HG02970 (cell line): ENCODE data around the gene RUFY2.
A peak's percentile ranks its signal among the peaks of the same experiment; 100 is the strongest.

Experiments
- ATAC-seq: cut with Tn5 transposase; IDR thresholded peaks from one replicate; pipeline ENCODE4 v1.9.1; 2021; ENCODE audit warnings: mild to moderate bottlenecking, moderate library complexity, moderate number of reproducible peaks; ENCODE audit not compliant: unreplicated experiment, low FRiP score

The RUFY2 gene

GRCh38 chr10:68365611-68366010, 41.5 kb downstream of the RUFY2 start:
- no peak for ATAC-seq

- ATAC-seq, result no peak
These were observed 42.8 kb downstream of the RUFY2 start for GRCh38 chr10:68364101-68364886.

GRCh38 chr10:68362590-68362989, 44.5 kb downstream of the RUFY2 start:
- ATAC-seq, result no peak

- no peak for ATAC-seq
These were observed 47.9 kb downstream of the RUFY2 start for GRCh38 chr10:68359189-68359588.

- no peak for ATAC-seq
These were observed 53.5 kb downstream of the RUFY2 start for GRCh38 chr10:68353537-68353936.

- ATAC-seq, result no peak
These were observed 58.8 kb downstream of the RUFY2 start for GRCh38 chr10:68348265-68348741.

GRCh38 chr10:68346774-68347173, 60.3 kb downstream of the RUFY2 start:
- no peak for ATAC-seq

GRCh38 chr10:68345621-68346020, 61.5 kb downstream of the RUFY2 start:
- ATAC-seq, result no peak

- ATAC-seq, result no peak
These were observed 64.1 kb downstream of the RUFY2 start for GRCh38 chr10:68342909-68343516.

- no peak for ATAC-seq
These were observed 66.6 kb downstream of the RUFY2 start for GRCh38 chr10:68340358-68341080.

GRCh38 chr10:68336754-68337351, 70.2 kb downstream of the RUFY2 start:
- no peak for ATAC-seq

GRCh38 chr10:68334672-68335467, 72.2 kb downstream of the RUFY2 start:
- no peak for ATAC-seq

GRCh38 chr10:68333440-68334431, 73.3 kb downstream of the RUFY2 start:
- ATAC-seq, result no peak

GRCh38 chr10:68333058-68333395, 74.0 kb downstream of the RUFY2 start:
- no peak for ATAC-seq

- peak; percentile 22 for ATAC-seq
These were observed 74.6 kb downstream of the RUFY2 start, which contains the start of gene PBLD for GRCh38 chr10:68332259-68333057. TSS of gene PBLD (minus strand) at chr10:68332928. CDS start at chr10:68306844, 26,084 bp downstream.

GRCh38 chr10:68331455-68332258, 75.4 kb downstream of the RUFY2 start, which contains the start of gene HNRNPH3:
TSS of gene HNRNPH3 (plus strand) at chr10:68332064. CDS start at chr10:68337222, 5,158 bp downstream.
- ATAC-seq, result peak; percentile 84

GRCh38 chr10:68330852-68331454, 76.1 kb downstream of the RUFY2 start:
- ATAC-seq, result no peak
